H9 (cell line): ENCODE data around the gene ZNF407. TPM values are rescaled to one million over a fixed set of nuclear protein-coding genes. Genes with fewer than 3 reads are reported as not detected.
"Not testable (repeated sequence)": the region's sequence is repeated elsewhere in the genome, so short reads cannot be mapped to it uniquely, and the experiment has no call there.

ENCODE experiments used
- DNase-seq: peaks from one replicate; pipeline ENCODE4 v3.0.0-alpha.2; 2017
- H2AFZ ChIP-seq: one replicate; pipeline ENCODE4 v1.6.1; 2013; ENCODE audit warnings: mild to moderate bottlenecking, low read length, control low read depth, moderate library complexity
- H2AK5ac ChIP-seq: 2 replicates; pipeline ENCODE4 v1.6.1; 2013; ENCODE audit warnings: low read length, control low read depth, mixed read lengths; ENCODE audit not compliant: insufficient read length
- H2BK120ac ChIP-seq: one replicate; pipeline ENCODE4 v1.6.1; 2013; ENCODE audit warnings: low read depth, mild to moderate bottlenecking, low read length, control low read depth, inconsistent platforms; ENCODE audit not compliant: poor library complexity, severe bottlenecking
- H2BK12ac ChIP-seq: 2 replicates; pipeline ENCODE4 v1.6.1; 2013; ENCODE audit warnings: low read length, control low read depth, mixed read lengths, low read depth; ENCODE audit not compliant: insufficient read length
- H2BK15ac ChIP-seq: 2 replicates; pipeline ENCODE4 v1.6.1; 2013; ENCODE audit warnings: low read depth, low read length, control low read depth
- H2BK20ac ChIP-seq: one replicate; pipeline ENCODE4 v1.6.1; 2013; ENCODE audit warnings: low read depth, mild to moderate bottlenecking, low read length, control low read depth, inconsistent platforms; ENCODE audit not compliant: poor library complexity, severe bottlenecking
- H2BK5ac ChIP-seq: 2 replicates; pipeline ENCODE4 v1.6.1; 2013; ENCODE audit warnings: low read length, control low read depth, mixed read lengths; ENCODE audit not compliant: insufficient read length
- H3K14ac ChIP-seq: 2 replicates; pipeline ENCODE4 v1.6.1; 2013; ENCODE audit warnings: low read length, control low read depth; ENCODE audit not compliant: insufficient read depth
- H3K18ac ChIP-seq: 2 replicates; pipeline ENCODE4 v1.6.1; 2013; ENCODE audit warnings: low read depth, mild to moderate bottlenecking, mixed read lengths, low read length, control low read depth; ENCODE audit not compliant: insufficient read length
- H3K23ac ChIP-seq: 2 replicates; pipeline ENCODE4 v1.6.1; 2013; ENCODE audit warnings: low read length, control low read depth, mixed read lengths, low read depth; ENCODE audit not compliant: insufficient read length
- H3K23me2 ChIP-seq: 2 replicates; pipeline ENCODE4 v1.6.1; 2013; ENCODE audit warnings: low read depth, mild to moderate bottlenecking, mixed read lengths, low read length, control low read depth; ENCODE audit not compliant: insufficient read length, poor library complexity, severe bottlenecking
- H3K27ac ChIP-seq: 2 replicates; pipeline ENCODE4 v1.5.1; 2013; ENCODE audit warnings: low read length, control low read depth, mixed read lengths, low read depth; ENCODE audit not compliant: insufficient read length
- H3K27me3 ChIP-seq: 2 replicates; pipeline ENCODE4 v1.6.1; 2013; ENCODE audit warnings: low read length, control low read depth, inconsistent platforms; ENCODE audit not compliant: insufficient read depth
- H3K4ac ChIP-seq: 2 replicates; pipeline ENCODE4 v1.6.1; 2013; ENCODE audit warnings: low read depth, mild to moderate bottlenecking, control low read depth, inconsistent platforms, low read length, moderate library complexity
- H3K4me1 ChIP-seq: 2 replicates; pipeline ENCODE4 v1.6.1; 2013; ENCODE audit warnings: low read length, control low read depth, inconsistent platforms; ENCODE audit not compliant: insufficient read depth
- H3K4me2 ChIP-seq: 2 replicates; pipeline ENCODE4 v1.6.1; 2013; ENCODE audit warnings: low read length, control low read depth, mixed read lengths; ENCODE audit not compliant: insufficient read length, insufficient read depth
- H3K56ac ChIP-seq: 2 replicates; pipeline ENCODE4 v1.6.1; 2013; ENCODE audit warnings: low read depth, mild to moderate bottlenecking, mixed read lengths, low read length, control low read depth; ENCODE audit not compliant: insufficient read length
- H3K79me1 ChIP-seq: 2 replicates; pipeline ENCODE4 v1.6.1; 2013; ENCODE audit warnings: low read depth, mild to moderate bottlenecking, moderate library complexity, low read length, control low read depth, inconsistent platforms; ENCODE audit not compliant: insufficient read depth, poor library complexity, severe bottlenecking
- H3K79me2 ChIP-seq: 2 replicates; pipeline ENCODE4 v1.6.1; 2013; ENCODE audit warnings: low read length, control low read depth, inconsistent platforms; ENCODE audit not compliant: insufficient read depth
- H3K9ac ChIP-seq: 2 replicates; pipeline ENCODE4 v1.6.1; 2013; ENCODE audit warnings: low read length, control low read depth, mixed read lengths; ENCODE audit not compliant: insufficient read length; ENCODE audit errors: extremely low read depth
- H3K9me3 ChIP-seq: one replicate; pipeline ENCODE4 v1.6.1; 2013; ENCODE audit warnings: low read depth, low read length, inconsistent platforms; ENCODE audit not compliant: control insufficient read depth
- H3T11ph ChIP-seq: one replicate; pipeline ENCODE4 v1.6.1; 2013; ENCODE audit warnings: mild to moderate bottlenecking, low read length, control low read depth, inconsistent platforms
- H4K20me1 ChIP-seq: one replicate; pipeline ENCODE4 v1.6.1; 2013; ENCODE audit not compliant: control insufficient read depth, insufficient read length, insufficient read depth
- H4K5ac ChIP-seq: 2 replicates; pipeline ENCODE4 v1.6.1; 2013; ENCODE audit warnings: low read depth, mild to moderate bottlenecking, mixed read lengths, low read length, control low read depth; ENCODE audit not compliant: insufficient read length
- H4K8ac ChIP-seq: replicated peaks from 2 replicates; pipeline ENCODE4 v1.6.1; 2013; ENCODE audit warnings: low read length, control low read depth, mixed read lengths, low read depth; ENCODE audit not compliant: insufficient read length
- H4K91ac ChIP-seq: 2 replicates; pipeline ENCODE4 v1.6.1; 2013; ENCODE audit warnings: low read depth, mild to moderate bottlenecking, moderate library complexity, mixed read lengths, low read length, control low read depth; ENCODE audit not compliant: insufficient read length
- H3K27ac Mint-ChIP-seq, 3 experiments: 2 replicates in 2 of 3; 3 replicates in 1 of 3; pipeline ENCODE4 v1.8.0; 2020 to 2021; ENCODE audit warnings: mixed read lengths in 3 of 3, mild to moderate bottlenecking in 1 of 3, moderate library complexity in 1 of 3
- H3K27me3 Mint-ChIP-seq: 2 replicates; pipeline ENCODE4 v1.8.0; 2021; ENCODE audit warnings: low read depth, mild to moderate bottlenecking, moderate library complexity, mixed read lengths
- H3K36me3 Mint-ChIP-seq, 3 experiments: 2 replicates in 2 of 3; 3 replicates in 1 of 3; pipeline ENCODE4 v1.8.0; 2020 to 2021; ENCODE audit warnings: low read depth in 3 of 3, mixed read lengths in 3 of 3; ENCODE audit not compliant: insufficient read depth in 1 of 3
- H3K4me1 Mint-ChIP-seq, 2 experiments: 2 replicates each; pipeline ENCODE4 v1.8.0; 2020; ENCODE audit warnings: mixed read lengths in 2 of 2
- H3K4me3 Mint-ChIP-seq, 2 experiments: 2 replicates in 1 of 2; 3 replicates in 1 of 2; pipeline ENCODE4 v1.8.0; 2020 to 2021; ENCODE audit warnings: mild to moderate bottlenecking in 2 of 2, mixed read lengths in 2 of 2, moderate library complexity in 1 of 2
- H3K9me3 Mint-ChIP-seq, 2 experiments: 2 replicates in 1 of 2; 3 replicates in 1 of 2; pipeline ENCODE4 v1.8.0; 2020; ENCODE audit warnings: mild to moderate bottlenecking in 2 of 2, mixed read lengths in 2 of 2, moderate library complexity in 1 of 2
- WGBS: extraction: QIAGEN DNeasy Blood & Tissue Kit; methylation state at CpG from one replicate; pipeline ENCODE4 v1.1.7; 2013; ENCODE audit warnings: missing lambda C conversion rate, low lambda C conversion rate, mixed read lengths; ENCODE audit not compliant: insufficient read length; ENCODE audit errors: extremely low coverage; 5-methylcytosine and 5-hydroxymethylcytosine counted together
- total RNA-seq: library from RNA; stranded (reverse); gene quantifications from 2 replicates; pipeline ENCODE4 v1.2.1, GENCODE V29; 2021
- TF ChIP-seq, protein P1 (sequence below): fragments of 200-600 bp; sonication (generic); conservative IDR thresholded peaks from 3 replicates; pipeline ENCODE4 v1.8.0; 2021; ENCODE audit warnings: antibody characterized with exemption, mild to moderate bottlenecking

The ZNF407 gene
- total RNA-seq, 1 experiment from 2014 or later, result 8.7 TPM

DNA sequence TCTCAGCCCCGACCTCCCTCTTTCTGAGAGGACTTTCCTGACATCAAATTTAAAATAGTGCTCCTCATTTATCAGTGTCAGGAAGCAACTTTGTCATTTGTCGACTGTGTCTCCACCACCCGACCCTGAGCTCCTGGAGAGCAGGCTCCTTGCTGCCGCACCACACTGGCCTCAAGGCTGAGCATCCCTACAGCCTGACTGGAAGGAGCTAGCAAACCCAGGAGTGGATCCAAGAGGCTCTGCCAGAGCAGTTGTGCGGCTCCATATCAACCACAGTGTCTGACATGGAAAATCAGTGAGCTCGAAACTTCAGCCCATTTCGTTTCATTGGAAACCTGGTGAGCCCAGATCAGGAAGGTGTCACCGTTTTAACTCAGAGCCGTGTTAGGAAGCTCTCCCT, 486.1 kb downstream of the ZNF407 start:
- H3K56ac ChIP-seq, result no peak overlapping the region
- no peak overlapping the region for H2BK20ac ChIP-seq
- DNase-seq, result no peak
- no peaks in the 10 kb centered on the region for H3K79me2 ChIP-seq
- H3K9ac ChIP-seq, result no peak overlapping the region
- H3K27ac ChIP-seq, result no peak overlapping the region
- H2AFZ ChIP-seq, result no peak overlapping the region
- no peak overlapping the region for H4K8ac ChIP-seq
- H3K23me2 ChIP-seq, result no peaks in the 10 kb centered on the region
- H4K20me1 ChIP-seq, result no peaks in the 10 kb centered on the region
- Mint-ChIP-seq H3K4me1 (no peaks in the 10 kb centered on the region), H3K9me3 (peaks cover 25% of the 10 kb centered on the region in 2 experiments), H3K4me3 (no peak overlapping the region), H3K27me3 (peaks cover 3% of the 10 kb centered on the region), H3K27ac (peak overlapping the region in 1 of 3 experiments; percentile 27; a peak in 1 of 7 replicates), H3K36me3 (peaks cover 0 to 12% (median 0%) of the 10 kb centered on the region in 3 experiments; a peak in 2 of 7 replicates)
- H2BK12ac ChIP-seq, result no peak overlapping the region
- no peak overlapping the region for H4K5ac ChIP-seq
- no peaks in the 10 kb centered on the region for H3K79me1 ChIP-seq
- H3K9me3 ChIP-seq, result no peaks in the 10 kb centered on the region
- no peak overlapping the region for H3K14ac ChIP-seq
- no peaks in the 10 kb centered on the region for H3K27me3 ChIP-seq
- H2BK5ac ChIP-seq, result no peak overlapping the region
- H3K4me2 ChIP-seq, result no peak overlapping the region
- H2AK5ac ChIP-seq, result no peak overlapping the region
- no peaks in the 10 kb centered on the region for H3K4me1 ChIP-seq
- no peak overlapping the region for H3K4ac ChIP-seq
- no peak overlapping the region for H2BK120ac ChIP-seq
- no peak overlapping the region for H4K91ac ChIP-seq
- TF ChIP-seq, protein P1, sequence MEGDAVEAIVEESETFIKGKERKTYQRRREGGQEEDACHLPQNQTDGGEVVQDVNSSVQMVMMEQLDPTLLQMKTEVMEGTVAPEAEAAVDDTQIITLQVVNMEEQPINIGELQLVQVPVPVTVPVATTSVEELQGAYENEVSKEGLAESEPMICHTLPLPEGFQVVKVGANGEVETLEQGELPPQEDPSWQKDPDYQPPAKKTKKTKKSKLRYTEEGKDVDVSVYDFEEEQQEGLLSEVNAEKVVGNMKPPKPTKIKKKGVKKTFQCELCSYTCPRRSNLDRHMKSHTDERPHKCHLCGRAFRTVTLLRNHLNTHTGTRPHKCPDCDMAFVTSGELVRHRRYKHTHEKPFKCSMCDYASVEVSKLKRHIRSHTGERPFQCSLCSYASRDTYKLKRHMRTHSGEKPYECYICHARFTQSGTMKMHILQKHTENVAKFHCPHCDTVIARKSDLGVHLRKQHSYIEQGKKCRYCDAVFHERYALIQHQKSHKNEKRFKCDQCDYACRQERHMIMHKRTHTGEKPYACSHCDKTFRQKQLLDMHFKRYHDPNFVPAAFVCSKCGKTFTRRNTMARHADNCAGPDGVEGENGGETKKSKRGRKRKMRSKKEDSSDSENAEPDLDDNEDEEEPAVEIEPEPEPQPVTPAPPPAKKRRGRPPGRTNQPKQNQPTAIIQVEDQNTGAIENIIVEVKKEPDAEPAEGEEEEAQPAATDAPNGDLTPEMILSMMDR, result no peak
- H3K23ac ChIP-seq, result no peak overlapping the region
- no peak overlapping the region for H3K18ac ChIP-seq
- no peak overlapping the region for H3T11ph ChIP-seq
- H2BK15ac ChIP-seq, result no peak overlapping the region
- no CpG with 5 or more reads among the region's 9 CpGs for WGBS

DNA sequence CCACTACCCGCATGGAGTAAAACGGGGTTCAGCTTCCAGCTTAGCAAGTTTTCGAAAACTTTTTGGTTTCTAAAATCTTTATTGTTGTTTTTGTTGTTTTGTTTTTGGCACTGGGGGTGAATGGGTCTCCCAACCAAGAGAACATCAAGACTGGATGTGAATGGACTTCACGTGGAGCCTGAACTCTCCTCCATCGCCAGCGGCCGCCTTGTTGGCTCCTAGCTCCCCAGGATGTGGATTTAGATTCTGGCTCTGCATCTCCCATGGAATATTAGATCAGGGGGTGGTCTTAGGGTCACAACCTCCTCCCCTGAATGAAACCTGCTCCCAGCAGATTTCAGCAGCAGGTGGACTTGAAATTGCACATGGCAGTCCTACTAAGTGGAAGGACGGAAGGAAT, 488.0 kb downstream of the ZNF407 start:
- H2BK15ac ChIP-seq, H3K4ac ChIP-seq, H3K4me3 Mint-ChIP-seq, H4K8ac ChIP-seq, H3K4me1 ChIP-seq, H2BK5ac ChIP-seq, H3K56ac ChIP-seq, H3K18ac ChIP-seq, H4K91ac ChIP-seq, H2AFZ ChIP-seq, H3K23ac ChIP-seq, H3K36me3 Mint-ChIP-seq, H3K79me1 ChIP-seq, H3K79me2 ChIP-seq, H3K27me3 ChIP-seq, H2BK20ac ChIP-seq, H3K27me3 Mint-ChIP-seq, H3K27ac Mint-ChIP-seq, H3K27ac ChIP-seq, H2BK12ac ChIP-seq, H3K4me1 Mint-ChIP-seq, H3K14ac ChIP-seq, H3K4me2 ChIP-seq, H4K5ac ChIP-seq, H2AK5ac ChIP-seq, H3K9ac ChIP-seq, H4K20me1 ChIP-seq, DNase-seq, H3K23me2 ChIP-seq, H3T11ph ChIP-seq, H3K9me3 ChIP-seq, H2BK120ac ChIP-seq: not testable (repeated sequence)
- no CpG with 5 or more reads among the region's 8 CpGs for WGBS
- H3K9me3 Mint-ChIP-seq, result peaks cover 19 to 20% of the 10 kb centered on the region in 2 experiments
